GM21717 (cell line): ENCODE measurements around the gene TBCA.
A peak's percentile ranks its signal among the peaks of the same experiment; 100 is the strongest.
"Not testable (repeated sequence)": the region's sequence is repeated elsewhere in the genome, so short reads cannot be mapped to it uniquely, and the experiment has no call there.

Experiments
- ATAC-seq: cut with Tn5 transposase; IDR thresholded peaks from one replicate; pipeline ENCODE4 v1.9.1; 2021; ENCODE audit warnings: mild to moderate bottlenecking, moderate library complexity; ENCODE audit not compliant: unreplicated experiment

The TBCA gene

DNA sequence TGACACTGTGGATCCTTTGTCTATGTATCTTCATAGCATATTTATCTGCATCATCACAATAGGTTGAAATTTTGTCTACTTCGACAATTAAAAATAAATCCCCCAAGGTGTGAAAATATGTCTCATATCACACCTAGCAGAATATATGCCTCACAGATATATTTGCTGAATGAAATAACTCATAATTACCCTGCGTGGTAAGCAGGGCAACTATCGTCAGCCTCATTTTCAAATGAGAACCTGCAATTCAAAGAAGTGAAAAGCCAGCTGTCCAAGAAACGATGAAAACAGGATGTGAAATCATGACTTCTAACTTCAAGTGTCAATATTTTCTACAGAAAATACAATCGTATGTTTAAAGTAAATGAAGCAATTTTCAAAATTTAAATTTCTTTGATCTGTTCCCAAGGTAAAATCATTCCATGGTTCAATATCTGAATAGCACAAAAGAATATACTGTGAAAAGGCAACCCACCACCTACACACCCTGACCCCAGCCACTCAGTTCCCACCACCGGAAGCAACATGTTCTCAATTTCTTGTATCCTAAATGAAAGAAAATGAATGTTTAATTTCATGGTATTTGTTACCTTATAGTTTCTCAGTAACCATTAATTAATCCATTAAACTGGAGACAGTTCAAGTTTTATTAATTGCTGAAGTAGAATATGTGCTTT lies 57.1 kb downstream of the TBCA start:
- peak; percentile 52 for ATAC-seq

DNA sequence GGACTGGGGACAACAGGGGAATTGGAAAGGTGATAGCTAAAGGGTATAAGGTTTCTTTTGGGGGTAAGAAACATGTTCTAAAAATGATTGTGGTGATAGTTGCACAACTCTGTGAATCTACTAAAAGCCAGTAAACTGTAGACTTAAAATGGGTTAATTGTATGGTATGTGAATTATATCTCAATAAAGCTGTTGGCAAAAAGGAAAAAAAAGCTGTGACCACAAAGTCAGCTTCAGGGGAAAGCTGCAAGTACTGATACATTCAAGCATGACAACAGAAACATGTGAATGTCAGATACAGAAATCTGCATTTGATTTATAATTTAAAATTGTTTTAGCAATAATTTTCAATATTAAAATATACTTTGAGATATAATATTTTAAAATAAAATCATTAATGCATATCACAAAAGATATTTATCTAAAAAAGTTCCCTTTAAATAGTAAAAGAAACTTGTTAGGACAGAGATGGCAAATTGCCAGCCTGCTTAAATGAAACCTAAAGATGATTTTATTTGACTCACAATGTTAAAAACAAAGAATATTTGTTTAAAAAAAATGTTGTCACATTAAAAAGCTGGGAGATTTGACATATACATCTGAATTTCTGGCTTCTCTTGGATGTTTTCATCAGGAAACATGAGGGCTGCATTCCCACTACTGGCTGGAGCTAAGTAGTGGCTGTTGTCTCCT lies 66.0 kb downstream of the TBCA start:
- no peak for ATAC-seq

DNA sequence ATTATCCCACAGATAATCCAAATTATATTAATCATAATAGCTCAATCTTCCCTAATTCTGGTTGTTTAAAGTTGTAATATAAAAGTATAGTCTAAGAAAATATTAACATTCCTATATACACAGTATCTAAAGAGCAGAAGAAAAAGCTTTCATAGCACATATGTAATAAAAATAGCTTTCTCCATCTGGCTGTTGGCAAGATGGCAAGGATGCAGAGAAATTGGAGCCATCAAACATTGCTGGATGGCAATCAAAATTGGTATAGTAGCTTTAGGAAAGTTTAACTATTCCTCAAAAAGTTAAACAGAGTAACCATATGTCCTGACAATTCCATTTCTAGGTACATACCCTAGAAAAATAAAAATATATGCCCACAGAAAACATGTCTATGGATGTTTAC lies 66.8 kb downstream of the TBCA start:
- no peak for ATAC-seq

DNA sequence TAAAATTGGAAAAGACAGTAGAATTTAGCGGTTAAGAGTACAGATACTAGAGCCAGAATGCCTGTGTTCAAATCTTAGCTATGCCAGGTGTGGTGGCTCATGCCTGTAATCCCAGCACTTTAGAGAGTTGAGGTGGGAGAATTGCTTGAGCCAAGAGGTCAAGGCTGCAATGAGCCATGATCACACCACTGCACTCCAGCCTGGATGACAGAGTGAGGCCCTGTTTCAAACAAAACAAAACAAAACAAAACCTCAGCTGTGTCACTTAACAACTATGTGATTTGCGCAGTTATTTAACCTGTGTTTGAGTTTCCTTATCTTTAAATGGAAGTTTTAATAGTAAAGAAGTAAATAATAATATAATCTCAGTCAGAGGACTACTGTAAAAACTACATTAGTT lies 68.3 kb downstream of the TBCA start:
- no peak for ATAC-seq

DNA sequence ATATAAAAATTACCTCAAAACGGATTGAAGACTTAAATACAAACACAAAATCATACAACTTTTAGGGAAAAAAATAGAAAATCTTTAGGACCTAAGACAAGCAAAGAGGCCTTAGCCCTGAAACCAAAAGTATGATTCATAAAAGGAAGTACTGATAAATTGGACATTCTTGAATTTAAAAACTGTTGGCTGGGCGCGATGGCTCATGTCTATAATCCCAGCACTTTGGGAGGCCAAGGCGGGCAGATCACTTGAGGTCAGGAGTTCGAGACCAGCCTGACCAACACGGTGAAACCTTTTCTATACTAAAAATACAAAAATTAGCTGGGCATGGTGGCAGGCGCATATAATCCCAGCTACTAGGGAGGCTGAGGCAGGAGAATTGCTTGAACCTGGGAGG lies 76.6 kb downstream of the TBCA start:
- not testable (repeated sequence) for ATAC-seq

DNA sequence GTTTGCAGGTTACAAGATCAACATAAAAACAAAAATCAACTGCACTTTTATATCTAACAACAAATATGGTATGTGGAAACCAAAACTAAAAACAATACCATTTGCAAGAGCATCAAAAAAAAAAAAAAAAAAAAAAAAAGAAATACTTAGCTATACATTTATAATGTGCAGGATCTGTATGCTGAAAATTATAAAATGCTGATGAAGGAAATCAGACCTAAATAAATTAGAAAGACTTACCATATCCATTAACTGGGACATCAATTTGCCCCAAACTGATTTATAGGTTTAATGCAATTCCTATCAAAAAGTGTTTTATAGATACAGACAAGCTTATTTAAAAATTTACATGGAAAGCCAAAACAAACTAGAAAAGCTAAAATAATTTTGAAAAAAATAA lies 77.2 kb downstream of the TBCA start:
- no peak for ATAC-seq

DNA sequence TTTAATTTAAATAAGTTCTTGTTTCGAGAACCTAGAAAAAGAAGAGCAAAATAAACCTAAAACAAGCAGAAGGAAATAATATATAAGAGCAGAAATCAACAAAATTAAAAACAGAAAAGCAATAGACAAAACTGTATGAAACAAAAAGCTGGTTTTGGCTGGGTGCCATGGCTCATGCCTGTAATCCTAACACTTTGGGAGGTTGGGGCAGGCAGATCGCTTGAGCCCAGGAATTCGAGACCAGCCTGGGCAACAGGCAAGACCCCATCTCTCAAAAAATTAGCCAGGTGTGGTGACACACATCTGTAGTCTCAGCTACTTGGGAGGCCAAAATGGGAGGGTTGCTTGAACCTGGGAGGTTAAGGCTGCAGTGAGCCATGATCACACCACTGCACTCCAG lies 78.4 kb downstream of the TBCA start:
- ATAC-seq: no peak

DNA sequence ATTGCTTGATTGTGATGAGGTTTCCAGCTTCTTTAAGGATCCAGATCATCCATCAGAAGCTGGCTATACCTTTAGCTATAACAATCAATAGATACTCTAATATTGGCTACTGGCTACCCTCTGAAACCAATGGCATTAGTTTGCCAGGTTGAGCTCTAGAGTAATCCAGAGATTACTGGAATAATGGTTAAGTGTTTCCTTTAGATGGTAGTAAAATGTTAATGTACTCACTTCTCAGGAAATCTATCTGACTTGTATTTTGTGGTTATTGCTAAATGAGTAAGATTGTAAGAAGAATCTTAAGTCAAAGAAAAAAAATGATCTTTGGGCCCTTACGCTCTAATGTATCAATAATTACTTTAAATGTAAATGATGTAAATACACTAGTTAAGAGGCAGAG lies 80.0 kb downstream of the TBCA start:
- no peak for ATAC-seq

DNA sequence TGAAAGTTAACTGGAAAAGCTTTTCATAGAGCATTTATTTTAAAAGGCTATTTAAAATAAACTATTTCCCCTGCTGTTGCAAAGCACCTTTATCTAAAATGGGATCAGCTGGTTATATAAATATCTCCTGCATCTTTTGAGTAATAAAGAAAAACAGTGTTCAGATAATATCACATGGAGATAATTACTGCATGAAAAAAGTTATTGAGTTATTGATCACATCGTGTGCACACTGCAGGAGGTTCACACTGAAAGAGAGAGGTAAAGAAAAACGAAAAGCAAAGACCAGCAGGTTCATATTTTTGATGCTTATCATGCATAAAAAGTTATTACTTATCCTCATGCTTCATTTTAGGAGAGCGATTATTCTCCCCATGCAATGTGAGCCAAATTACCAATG lies 82.2 kb downstream of the TBCA start:
- no peak for ATAC-seq

DNA sequence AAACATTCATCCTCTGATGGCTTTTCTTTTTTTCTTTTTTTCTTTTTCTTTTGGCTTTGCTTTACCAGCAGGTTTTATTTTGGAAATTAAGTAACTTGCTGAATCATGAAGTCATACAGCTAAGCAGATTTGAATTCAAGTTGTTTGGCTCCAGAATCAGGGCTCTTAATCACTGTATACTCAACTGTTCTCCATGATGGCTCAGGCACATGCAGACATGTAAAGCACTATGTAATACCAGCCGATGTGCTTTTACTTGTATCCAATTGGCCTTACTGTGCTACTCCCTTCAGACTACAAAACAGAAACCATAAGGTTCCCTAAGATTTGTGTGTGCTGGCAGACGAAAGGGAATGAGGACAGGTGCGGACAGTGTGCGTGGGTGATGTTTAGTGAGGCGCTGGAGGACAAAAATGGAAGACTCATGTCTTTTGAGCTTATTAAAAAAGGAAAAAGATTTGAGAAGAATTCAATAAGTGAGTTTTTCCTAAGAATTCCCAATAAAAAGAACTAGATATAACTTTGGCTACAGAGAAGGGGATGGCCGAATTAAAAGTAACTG lies 92.9 kb downstream of the TBCA start:
- no peak for ATAC-seq

DNA sequence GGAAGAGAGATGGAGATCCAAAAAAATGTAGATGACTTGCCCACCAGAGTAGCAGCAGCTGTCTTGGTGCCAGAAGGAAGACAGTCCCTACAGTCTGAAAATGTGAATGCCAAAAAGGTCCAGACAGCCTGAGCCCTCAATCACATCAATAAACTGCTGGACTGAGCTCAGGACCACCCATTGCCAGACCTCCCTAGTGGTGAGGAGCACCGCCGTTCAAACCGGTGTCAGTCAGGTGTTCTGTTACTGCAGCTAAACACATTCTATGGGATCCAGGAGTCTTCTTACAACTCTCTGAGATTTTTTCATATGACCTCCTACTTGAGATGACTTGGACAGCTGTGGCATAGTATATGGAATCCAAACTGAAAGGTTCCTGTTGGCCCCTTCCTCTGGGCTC lies 105.6 kb downstream of the TBCA start:
- no peak for ATAC-seq

DNA sequence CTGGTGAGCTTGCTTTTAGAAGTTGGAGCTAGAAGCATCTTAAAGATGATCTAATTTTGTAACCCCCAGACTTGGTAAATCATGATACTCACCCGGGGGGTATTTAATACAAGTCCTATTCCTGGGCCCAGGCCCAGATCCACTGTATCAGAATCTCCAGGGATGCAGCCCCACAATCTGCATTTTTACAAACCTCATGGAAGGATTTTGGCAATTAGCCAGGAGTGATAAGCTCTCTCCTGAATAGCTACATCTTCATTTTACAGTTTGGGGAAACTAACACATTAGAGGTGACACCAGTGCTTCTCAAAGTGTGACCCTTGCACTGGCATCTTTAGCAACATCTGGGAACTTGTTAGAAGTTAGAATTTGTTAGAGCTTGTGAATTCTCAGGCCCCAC lies 106.5 kb downstream of the TBCA start:
- ATAC-seq: no peak

DNA sequence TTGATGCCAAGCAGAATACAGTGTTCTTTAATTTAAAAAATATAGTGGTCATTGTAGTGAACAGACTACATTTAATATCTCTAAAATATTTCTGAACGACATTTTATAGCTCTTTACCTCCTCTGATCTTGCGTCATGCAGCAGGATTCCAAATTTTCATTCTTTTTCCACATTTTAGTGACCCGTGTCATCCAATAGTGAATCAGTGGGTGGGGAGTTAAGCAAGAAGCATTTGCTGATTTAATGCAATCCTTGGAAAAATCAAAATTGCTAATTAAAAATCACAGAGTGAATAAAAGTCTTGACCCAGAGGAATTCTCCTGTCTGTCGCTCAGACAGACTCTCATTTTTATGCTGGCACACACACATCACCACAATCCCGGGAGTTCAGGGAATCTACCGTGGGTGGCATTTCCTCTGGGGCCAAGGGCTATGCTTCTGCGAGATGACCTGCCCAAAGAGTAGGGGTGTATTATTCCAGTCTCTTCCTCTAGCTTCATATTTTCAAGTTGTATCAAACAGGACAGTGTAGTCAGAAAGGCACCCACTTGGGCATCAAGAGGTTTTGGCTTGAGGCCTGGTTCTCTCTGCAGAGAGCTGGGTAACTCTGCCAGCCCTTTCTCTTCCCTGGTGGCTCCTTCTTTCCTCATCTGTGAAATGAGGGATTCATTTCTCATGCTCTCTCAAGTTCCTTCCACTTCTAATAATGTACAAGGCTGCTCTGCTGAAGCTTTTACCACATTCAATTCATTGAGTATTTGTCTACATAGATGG lies 112.9 kb downstream of the TBCA start:
- ATAC-seq: no peak

DNA sequence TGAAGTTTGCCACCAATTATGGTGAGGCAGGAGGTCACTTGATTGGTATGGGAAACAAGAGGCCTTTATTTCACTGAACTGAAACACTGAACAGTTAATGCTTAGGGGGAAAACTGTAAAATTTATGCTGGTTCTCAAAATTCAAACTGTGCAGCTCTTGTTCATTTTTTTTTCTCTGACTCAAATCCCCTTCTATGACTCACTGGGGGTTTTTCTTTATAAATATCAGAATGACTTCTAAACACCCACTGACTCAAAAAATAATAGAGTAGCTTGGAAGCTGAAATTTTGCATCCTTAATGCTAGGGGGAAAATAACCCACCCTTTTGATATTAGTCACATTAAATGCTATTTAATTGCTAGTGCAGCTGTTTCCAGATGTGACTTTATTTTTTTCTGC lies 113.5 kb downstream of the TBCA start:
- ATAC-seq: no peak

DNA sequence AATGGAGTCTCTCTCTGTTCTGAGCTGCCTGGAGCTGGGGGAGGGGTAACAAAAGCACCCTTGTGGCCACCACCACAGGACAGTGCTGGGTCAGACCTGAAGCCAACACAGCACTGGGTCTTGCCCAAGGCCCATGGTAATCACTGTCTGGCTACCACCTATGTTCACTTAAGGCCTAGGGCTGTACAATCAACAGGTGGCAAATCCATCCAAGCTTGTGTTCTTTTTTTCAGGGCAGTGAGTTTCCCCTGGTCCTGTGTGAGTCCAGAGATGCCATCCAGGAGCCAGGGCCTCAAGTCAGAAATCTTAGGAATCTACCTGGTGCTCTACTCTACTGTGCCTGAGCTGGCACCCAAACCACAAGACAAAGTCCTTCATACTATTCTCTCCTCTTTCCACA lies 117.5 kb downstream of the TBCA start:
- ATAC-seq: no peak

DNA sequence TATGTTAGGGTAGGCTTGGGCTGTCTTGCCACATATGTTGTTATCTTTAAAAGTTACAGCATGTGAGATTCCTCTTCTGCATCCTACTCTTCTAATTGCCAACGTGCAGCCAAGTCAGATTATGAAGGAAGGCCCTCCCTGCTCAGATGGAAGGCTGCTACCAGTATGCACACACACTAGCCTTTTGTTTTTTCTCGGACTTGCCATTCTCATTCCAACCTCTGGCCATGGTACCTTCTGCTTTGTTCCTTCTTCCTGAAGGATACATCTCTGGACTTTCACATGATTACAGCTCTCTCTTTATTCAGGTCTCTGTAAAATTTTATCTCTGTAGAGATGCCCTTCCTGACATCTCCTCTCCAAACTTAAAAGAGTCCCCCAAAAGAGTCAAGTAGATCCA lies 124.8 kb downstream of the TBCA start:
- no peak for ATAC-seq

DNA sequence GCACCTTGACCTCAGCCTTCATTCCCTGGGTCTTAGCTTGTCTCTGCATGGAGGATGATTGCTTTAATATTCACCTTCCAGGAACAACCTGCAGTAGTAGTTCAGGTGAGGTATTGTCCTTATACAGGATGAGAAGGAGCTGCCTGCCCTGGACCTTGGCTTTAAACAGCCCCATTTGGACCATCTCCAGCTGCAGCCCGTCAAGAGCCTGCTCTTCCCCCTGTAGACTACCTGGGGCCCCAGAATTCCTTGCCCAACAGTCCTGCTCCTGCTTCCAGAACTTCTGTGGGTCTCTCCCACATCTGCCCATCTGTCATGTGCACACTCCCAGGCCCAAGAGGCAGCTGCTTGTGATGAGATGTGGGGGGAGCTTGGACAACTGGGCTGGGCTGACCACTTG lies 125.5 kb downstream of the TBCA start:
- no peak for ATAC-seq

DNA sequence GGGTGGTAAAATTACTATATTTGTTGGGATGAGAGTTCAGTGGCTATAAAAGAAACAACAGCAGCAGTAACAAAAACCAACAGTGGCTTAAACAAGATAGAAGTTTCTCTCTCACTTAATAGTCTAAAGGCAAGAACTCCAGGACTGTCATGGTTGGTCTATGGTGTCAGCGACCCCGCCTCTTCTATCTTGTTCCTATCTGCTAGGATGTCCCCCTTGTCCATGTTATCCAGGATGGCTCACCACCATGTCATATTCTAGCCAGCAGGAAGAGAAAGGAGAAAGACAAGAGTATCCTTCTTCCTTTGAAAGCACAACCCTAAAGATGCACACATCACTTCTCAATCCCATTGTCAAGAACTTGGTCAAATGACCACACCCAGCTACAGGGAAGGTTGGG lies 126.4 kb downstream of the TBCA start:
- no peak for ATAC-seq

DNA sequence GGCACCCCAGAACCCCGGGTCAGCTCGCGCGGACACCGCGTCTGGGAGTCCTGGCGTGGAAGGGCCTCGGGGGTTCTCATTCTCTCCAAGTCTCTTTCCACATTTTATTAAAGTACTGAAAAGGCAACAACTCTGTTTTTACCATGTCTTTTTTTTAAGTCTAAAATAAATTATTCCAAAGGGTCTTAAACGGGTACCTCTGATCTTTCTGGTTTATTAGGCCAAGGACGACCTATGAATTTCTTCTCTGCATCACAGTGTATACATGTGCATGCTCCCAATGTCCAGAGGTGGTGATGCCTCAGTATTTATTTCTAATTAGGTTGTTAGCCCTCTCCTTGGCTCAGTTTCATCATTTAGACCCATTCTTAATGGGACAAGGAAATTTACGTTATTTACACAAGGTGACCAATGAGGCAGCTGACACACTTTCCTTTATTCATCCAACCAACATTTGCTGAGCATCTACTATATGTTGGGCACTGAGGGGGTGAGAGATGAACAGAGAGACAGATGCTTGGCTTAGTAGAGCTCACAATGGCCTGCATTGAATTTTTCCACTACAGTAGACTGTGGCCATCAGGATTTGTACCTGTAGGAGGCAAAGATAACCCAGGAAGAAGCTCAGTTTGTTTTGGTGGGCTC lies 130.0 kb downstream of the TBCA start:
- no peak for ATAC-seq

DNA sequence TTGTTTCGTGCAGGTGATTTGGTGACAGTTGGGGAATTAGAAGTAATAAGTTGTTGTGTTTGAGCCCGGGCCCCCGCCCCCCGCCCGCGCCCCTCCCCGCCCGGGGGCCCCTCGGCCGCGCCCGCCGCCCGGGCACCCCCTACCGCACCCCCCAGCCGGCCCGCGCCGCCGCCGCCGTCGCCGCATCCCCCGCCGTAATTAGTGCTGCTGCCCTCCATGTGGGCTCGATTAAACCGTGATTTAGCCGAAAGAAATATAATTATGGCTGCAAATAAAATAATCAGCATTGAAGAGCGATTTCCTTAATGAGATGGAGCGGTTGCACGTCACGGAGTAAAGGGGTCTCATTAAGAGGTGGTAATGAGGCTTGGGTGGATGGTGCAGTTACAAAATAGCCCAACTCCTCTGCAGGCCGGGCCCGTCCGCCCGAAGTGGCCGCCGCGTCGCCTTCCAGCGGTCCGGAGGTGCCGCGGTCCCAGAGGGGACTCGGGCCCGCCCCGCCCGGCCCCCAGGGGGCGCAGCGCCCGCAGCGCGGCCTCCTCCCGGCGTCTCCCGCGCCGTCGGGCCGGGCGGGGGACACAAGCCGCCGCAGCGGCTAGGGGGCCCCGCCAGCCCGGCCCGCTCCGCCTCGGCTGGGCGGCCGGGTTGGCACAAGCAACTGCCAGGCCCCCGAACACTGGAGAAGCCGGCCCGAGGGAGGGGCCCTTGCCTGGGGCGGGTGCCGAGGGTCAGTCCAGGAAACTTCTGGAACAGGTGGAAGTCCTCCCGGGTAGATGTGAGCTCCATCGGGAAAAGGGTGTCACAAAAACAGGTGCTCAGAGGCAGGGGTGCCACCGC lies 130.8 kb downstream of the TBCA start:
- ATAC-seq: no peak
